Measurements from ENCODE around the gene SLC66A1.

GRCh38 chr1:19353596-19353995 is 41.5 kb downstream of the SLC66A1 start:
- no peak for TF ChIP-seq CTCF (IDR thresholded peaks at IDR 0.05; ENCODE audit: low read length)
- no peak for TF ChIP-seq EZH2phosphoT487 (IDR thresholded peaks at IDR 0.05; ENCODE audit: low read length)

Data from MM.1S (cell line).